NCI-H1930 (cell line): Measurements from ENCODE around the gene GON7.
"Not testable (repeated sequence)": the region's sequence is repeated elsewhere in the genome, so short reads cannot be mapped to it uniquely, and the experiment has no call there.

ENCODE experiments used
- DNase-seq, 2 experiments: peaks; one replicate each; lab custom pipeline; 2025; lab: John Stamatoyannopoulos, UW

The GON7 gene

GRCh38 chr14:93199031-93199430 is 7.8 kb downstream of the GON7 start:
- DNase-seq = no peak

- no peak for DNase-seq
Observed at GRCh38 chr14:93195316-93195999, 11.4 kb downstream of the GON7 start.

GRCh38 chr14:93186956-93187355 is 19.9 kb downstream of the GON7 start:
- DNase-seq = no peak

- no peak for DNase-seq
Observed at GRCh38 chr14:93186466-93186865, 20.4 kb downstream of the GON7 start.

- DNase-seq = no peak
Observed at GRCh38 chr14:93185349-93185720, 21.5 kb downstream of the GON7 start.

- peak; percentile 68 to 77 for DNase-seq
Observed at GRCh38 chr14:93184391-93185348, 22.2 kb downstream of the GON7 start, which contains the start of the genes LYSET and MOAP1. LYSET (plus strand) TSS chr14:93185317; CDS start chr14:93185406, 89 bp downstream. MOAP1 (minus strand) TSS chr14:93184897; CDS start chr14:93184242, 655 bp downstream.

- no peak for DNase-seq
Observed at GRCh38 chr14:93183596-93184317, 23.1 kb downstream of the GON7 start.

- no peak for DNase-seq
Observed at GRCh38 chr14:93175492-93175891, 31.4 kb downstream of the GON7 start.

GRCh38 chr14:93174731-93175130 is 32.1 kb downstream of the GON7 start:
- not testable (repeated sequence) for DNase-seq

- no peak for DNase-seq
Observed at GRCh38 chr14:93173943-93174395, 32.9 kb downstream of the GON7 start.

- no peak for DNase-seq
Observed at GRCh38 chr14:93171376-93171775, 35.5 kb downstream of the GON7 start.

GRCh38 chr14:93170141-93170540 is 36.7 kb downstream of the GON7 start:
- not testable (repeated sequence) for DNase-seq

- DNase-seq = not testable (repeated sequence)
Observed at GRCh38 chr14:93169619-93170018, 37.2 kb downstream of the GON7 start.

- DNase-seq = not testable (repeated sequence)
Observed at GRCh38 chr14:93168610-93169009, 38.3 kb downstream of the GON7 start.

GRCh38 chr14:93165271-93166265 is 41.3 kb downstream of the GON7 start:
- DNase-seq = not testable (repeated sequence)

GRCh38 chr14:93163564-93163963 is 43.3 kb downstream of the GON7 start:
- no peak for DNase-seq

GRCh38 chr14:93161411-93161940 is 45.4 kb downstream of the GON7 start:
- no peak for DNase-seq

- DNase-seq = no peak
Observed at GRCh38 chr14:93160353-93160801, 46.5 kb downstream of the GON7 start.

- DNase-seq = not testable (repeated sequence)
Observed at GRCh38 chr14:93159625-93160352, 47.1 kb downstream of the GON7 start.

- not testable (repeated sequence) for DNase-seq
Observed at GRCh38 chr14:93158349-93158748, 48.5 kb downstream of the GON7 start.
